Peyer's patch (tissue), 4 donors: Measurements from ENCODE around the gene PRXL2B.

Experiments used
- CTCF ChIP-seq, 6 experiments: fragments of 450-650 bp in 4 of 6; fragments of 200-600 bp in 2 of 6; sonication (generic) in 1 of 6; IDR thresholded peaks; one replicate each; pipeline ENCODE4 v1.5.1; 2017 to 2019; ENCODE audit warnings: antibody characterized with exemption in 6 of 6, mild to moderate bottlenecking in 3 of 6, moderate library complexity in 1 of 6
- POLR2A ChIP-seq, 2 donors: fragments of 450-650 bp; IDR thresholded peaks; one replicate each; pipeline ENCODE4 v1.5.1; 2017; ENCODE audit warnings: antibody characterized with exemption in 2 of 2, mild to moderate bottlenecking in 2 of 2, moderate library complexity in 2 of 2

GRCh38 chr1:2569060-2569459 lies 17.5 kb upstream of the PRXL2B start:
- no peak for TF ChIP-seq CTCF (IDR thresholded peaks at IDR 0.05)
- TF ChIP-seq POLR2A (IDR thresholded peaks at IDR 0.05), result no peak
